B cell (primary cell): ENCODE data around the gene EFCAB8. TPM values are rescaled to one million over a fixed set of nuclear protein-coding genes. Genes with fewer than 3 reads are reported as not detected.

Experiments
- ATAC-seq: fragments of 200-7000 bp; cut with Tn5 transposase; one replicate; pipeline ENCODE4 v1.10.0; 2021; ENCODE audit warnings: low read depth, mild to moderate bottlenecking, moderate number of reproducible peaks, moderate library complexity
- CTCF ChIA-PET: fragments of 350-600 bp; sonication (Branson Sonifier 250); formaldehyde crosslinking; loops from one replicate; lab custom pipeline; 2021; ENCODE audit warnings: antibody characterized with exemption, inconsistent platforms; lab: Charles Lee
- POLR2A ChIA-PET: fragments of 350-600 bp; sonication (Branson Sonifier 250); formaldehyde crosslinking; loops from one replicate; lab custom pipeline; 2021; ENCODE audit warnings: antibody characterized with exemption; lab: Charles Lee
- DNase-seq: peaks from one replicate; pipeline ENCODE4 v3.0.0; 2013
- H2AFZ ChIP-seq: 2 replicates; pipeline ENCODE4 v1.6.1; 2012; ENCODE audit warnings: mild to moderate bottlenecking, low read depth, low read length; ENCODE audit not compliant: insufficient read depth, poor library complexity, severe bottlenecking
- H3K27ac ChIP-seq, 2 donors: 1 replicate in 1 of 2; 2 replicates in 1 of 2; pipeline ENCODE4 v1.5.1; 2012 to 2013; ENCODE audit warnings: low read length in 2 of 2, mild to moderate bottlenecking in 2 of 2, moderate library complexity in 1 of 2
- H3K27me3 ChIP-seq, 4 experiments: fragments of 200-600 bp in 1 of 4; sonication (generic) in 1 of 4; replicated peaks in 1 of 4; 1 replicate in 2 of 4; 2 replicates in 2 of 4; pipeline versions ENCODE4 v1.6.1 to v1.7.0; 2013 to 2016; ENCODE audit warnings: low read length in 3 of 4, mild to moderate bottlenecking in 2 of 4, mixed read lengths in 1 of 4, moderate library complexity in 1 of 4; ENCODE audit not compliant: insufficient read depth in 4 of 4, control insufficient read depth in 3 of 4; ENCODE audit errors: control extremely low read depth in 1 of 4
- H3K36me3 ChIP-seq, 2 experiments: replicated peaks in 1 of 2; 1 replicate in 1 of 2; 2 replicates in 1 of 2; pipeline versions ENCODE4 v1.6.1 to v1.7.1; 2013; ENCODE audit warnings: low read length in 1 of 2; ENCODE audit not compliant: insufficient read depth in 2 of 2, control insufficient read depth in 1 of 2; ENCODE audit errors: control extremely low read depth in 1 of 2, extremely low read depth in 1 of 2
- H3K4me1 ChIP-seq, 2 donors: fragments of 200-600 bp in 1 of 2; sonication (generic) in 1 of 2; 1 replicate in 1 of 2; 2 replicates in 1 of 2; pipeline versions ENCODE4 v1.5.1 to v1.6.1; 2013 to 2017; ENCODE audit warnings: low read length in 2 of 2; ENCODE audit not compliant: control insufficient read depth in 2 of 2, insufficient read depth in 2 of 2
- H3K4me2 ChIP-seq: replicated peaks from 2 replicates; pipeline ENCODE3; 2012; ENCODE audit warnings: mild to moderate bottlenecking, low read depth, low read length; ENCODE audit not compliant: poor library complexity, severe bottlenecking
- H3K4me3 ChIP-seq, 5 experiments: fragments of 200-600 bp in 1 of 5; sonication (generic) in 1 of 5; 1 replicate in 3 of 5; 2 replicates in 2 of 5; pipeline versions ENCODE4 v1.5.1 to v1.7.0; 2011 to 2016; ENCODE audit warnings: low read length in 4 of 5, mild to moderate bottlenecking in 4 of 5, low read depth in 2 of 5, control low read depth in 1 of 5, moderate library complexity in 1 of 5; ENCODE audit not compliant: insufficient read depth in 1 of 5; ENCODE audit errors: control extremely low read depth in 1 of 5, extremely low read depth in 1 of 5
- H3K79me2 ChIP-seq: fragments of 200-600 bp; sonication (generic); one replicate; pipeline ENCODE4 v1.6.0; 2016; ENCODE audit warnings: low read length; ENCODE audit not compliant: control insufficient read depth, insufficient read depth
- H3K9ac ChIP-seq: fragments of 200-600 bp; sonication (generic); 2 replicates; pipeline ENCODE4 v1.6.1; 2017; ENCODE audit warnings: mild to moderate bottlenecking, low read length, moderate library complexity
- H3K9me3 ChIP-seq, 3 donors: one replicate each; pipeline versions ENCODE4 v1.6.1 to v1.7.1; 2013; ENCODE audit warnings: low read length in 2 of 3; ENCODE audit not compliant: control insufficient read depth in 2 of 3, insufficient read depth in 1 of 3; ENCODE audit errors: control extremely low read depth in 1 of 3
- H4K20me1 ChIP-seq: 2 replicates; pipeline ENCODE4 v1.6.0; 2012; ENCODE audit warnings: mild to moderate bottlenecking, low read length; ENCODE audit not compliant: insufficient read depth, control insufficient read depth, poor library complexity, severe bottlenecking
- H3K27ac Mint-ChIP-seq: one replicate; pipeline ENCODE4 v1.8.0; 2021; ENCODE audit warnings: mixed read lengths
- H3K27me3 Mint-ChIP-seq: one replicate; pipeline ENCODE4 v1.8.0; 2021; ENCODE audit warnings: mixed read lengths
- H3K4me1 Mint-ChIP-seq: one replicate; pipeline ENCODE4 v1.8.0; 2021; ENCODE audit warnings: mixed read lengths
- H3K4me3 Mint-ChIP-seq: one replicate; pipeline ENCODE4 v1.8.0; 2021; ENCODE audit warnings: mixed read lengths
- H3K9me3 Mint-ChIP-seq: one replicate; pipeline ENCODE4 v1.8.0; 2022; ENCODE audit warnings: mixed read lengths; ENCODE audit not compliant: insufficient read depth
- CTCF ChIP-seq: fragments of 200-600 bp; IDR thresholded peaks from one replicate; pipeline ENCODE4 v1.8.0; 2022; ENCODE audit warnings: antibody characterized with exemption, mild to moderate bottlenecking
- EZH2 ChIP-seq: IDR thresholded peaks from 2 replicates; pipeline ENCODE4 v1.6.1; 2012; ENCODE audit warnings: borderline replicate concordance, low read depth, mild to moderate bottlenecking, moderate library complexity, low read length; ENCODE audit not compliant: insufficient read depth, poor library complexity, severe bottlenecking
- WGBS: methylation state at CpG from one replicate; pipeline ENCODE4 v1.1.5; 2013; ENCODE audit warnings: missing lambda C conversion rate; ENCODE audit not compliant: insufficient coverage; 5-methylcytosine and 5-hydroxymethylcytosine counted together
- intact Hi-C: fragments of 100-400 bp; cut with micrococcal nuclease; formaldehyde crosslinking; loops from one replicate; pipeline ENCODE4 v1.10.0; 2022
- polyA plus RNA-seq: library from polyadenylated mRNA; depleted of rRNA; stranded (reverse); fragments of >200 nt; gene quantifications from 2 replicates; pipeline ENCODE4 v1.2.3, GENCODE V29; 2012
- total RNA-seq, 2 donors: library from RNA; stranded (reverse); fragments of 120-200 nt in 1 of 2; gene quantifications; 1 replicate in 1 of 2; 2 replicates in 1 of 2; pipeline versions ENCODE4 v1.2.3 to v1.2.4, GENCODE V29; 2013 to 2022

The EFCAB8 gene
- total and polyA plus RNA-seq, 2 donors (not counting 1 experiment from before 2014, with no cell fraction given): 0.72 to 2.3 TPM

GRCh38 chr20:32925481-32926196 lies 66.9 kb downstream of the EFCAB8 start:
- 99% methylated on average over 14 of the region's 17 CpGs for WGBS
- no peak overlapping the region for H3K4me3 ChIP-seq
- POLR2A ChIA-PET: no interaction called here

More at GRCh38 chr20:32925481-32926196, 66.9 kb downstream of the EFCAB8 start:
- H4K20me1 ChIP-seq: no peaks in the 10 kb centered on the region
- DNase-seq (no peak), ATAC-seq (no peak)
- Mint-ChIP-seq H3K4me3 (no peak overlapping the region), H3K27ac (no peak overlapping the region), H3K4me1 (no peaks in the 10 kb centered on the region), H3K27me3 (peaks cover 3% of the 10 kb centered on the region), H3K9me3 (no peaks in the 10 kb centered on the region)
- H3K9ac ChIP-seq: no peak overlapping the region
- H3K36me3 ChIP-seq: no peaks in the 10 kb centered on the region
- no peak overlapping the region for H3K4me2 ChIP-seq
- no peaks in the 10 kb centered on the region for H3K79me2 ChIP-seq
- H2AFZ ChIP-seq: no peak overlapping the region
- H3K27ac ChIP-seq: no peak overlapping the region
- intact Hi-C loops: no loop called here
- H3K4me1 ChIP-seq: no peaks in the 10 kb centered on the region
- CTCF ChIA-PET: no interaction called here
- no peaks in the 10 kb centered on the region for H3K27me3 ChIP-seq
- no peak for TF ChIP-seq CTCF
- no peak for TF ChIP-seq EZH2
- no peaks in the 10 kb centered on the region for H3K9me3 ChIP-seq
